ENCODE measurements around the gene SPTSSA. TPM values are rescaled to one million over a fixed set of nuclear protein-coding genes. Genes with fewer than 3 reads are reported as not detected.

Gene SPTSSA
- total RNA-seq, 2 experiments from 2014 or later: 1.4 to 1.6 TPM

DNA sequence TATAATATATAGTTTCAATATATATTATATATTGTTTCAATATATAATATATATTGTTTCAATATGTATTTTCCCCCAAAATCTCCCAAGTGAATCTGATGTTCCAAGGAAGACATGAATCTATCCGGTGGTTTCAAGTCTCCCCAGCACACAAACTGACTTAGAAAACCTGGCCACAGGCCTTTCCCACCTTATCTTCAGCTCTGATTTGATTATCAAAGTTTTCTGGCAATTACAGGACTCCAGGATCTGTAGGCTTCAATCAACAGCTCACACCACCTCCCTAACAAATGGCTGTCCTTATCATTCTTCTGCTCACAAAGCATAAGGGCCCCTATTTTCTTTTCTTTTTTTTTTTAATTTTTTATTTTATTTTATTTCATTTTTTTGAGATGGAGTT lies 22.7 kb upstream of the SPTSSA start:
- TF ChIP-seq CTCF (IDR thresholded peaks at IDR 0.05): no peak
- DNase-seq: no peak
- intact Hi-C loops (cut with DNase I, micrococcal nuclease): no loop called here
- H3K36me3 ChIP-seq (ENCODE audit: insufficient read depth, low read length): no peaks in the 10 kb centered on the region
- CTCF ChIA-PET: no interaction called here
- H3K4me3 ChIP-seq (ENCODE audit: low read length): no peak overlapping the region
- no peaks in the 10 kb centered on the region for H3K36me3 Mint-ChIP-seq (ENCODE audit: low read depth)
- H3K27me3 ChIP-seq (ENCODE audit: control insufficient read depth in 1 of 2, insufficient read depth in 2 of 2, low read length in 2 of 2): no peaks in the 10 kb centered on the region
- H3K27ac ChIP-seq (ENCODE audit: low read depth in 1 of 2, low read length in 2 of 2): no peak overlapping the region
- no peaks in the 10 kb centered on the region for H3K9me3 ChIP-seq (ENCODE audit: control insufficient read depth in 1 of 2, insufficient read depth in 1 of 2, low read length in 2 of 2)
- no peak for ATAC-seq (ENCODE audit: poor library complexity)
- H3K4me3 Mint-ChIP-seq: no peak overlapping the region
- H3K27me3 Mint-ChIP-seq: no peaks in the 10 kb centered on the region
- POLR2A ChIA-PET: interaction anchor here (0.6 kb wide), 1 partner anchor 10 kb away, joined by 3 read pairs; no protein-coding TSS in a partner anchor
- no peaks in the 10 kb centered on the region for H3K4me1 ChIP-seq (ENCODE audit: insufficient read depth, low read length)
- no peaks in the 10 kb centered on the region for H3K4me1 Mint-ChIP-seq (ENCODE audit: low read depth)
- H3K9me3 Mint-ChIP-seq: no peaks in the 10 kb centered on the region
- H3K27ac Mint-ChIP-seq: no peak overlapping the region

DNA sequence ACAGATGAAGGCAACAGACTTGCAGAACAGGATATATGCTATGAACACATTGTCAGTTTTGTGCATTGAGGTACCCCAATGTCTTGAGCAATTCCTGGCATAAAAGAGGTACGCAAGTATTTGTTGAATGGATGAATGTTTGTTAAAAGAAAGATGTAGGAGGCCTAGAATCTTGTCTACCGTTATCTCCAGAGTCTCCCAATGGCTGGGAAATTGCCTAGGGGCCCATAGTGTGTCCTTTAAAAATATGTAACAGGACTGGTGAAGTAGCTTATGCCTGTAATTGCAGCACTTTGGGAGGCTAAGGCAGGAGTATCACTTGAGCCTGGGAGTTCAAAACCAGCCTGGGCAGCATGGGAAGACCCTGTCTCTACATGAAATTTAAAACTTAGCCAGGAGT lies 20.4 kb upstream of the SPTSSA start:
- no peaks in the 10 kb centered on the region for H3K9me3 ChIP-seq (ENCODE audit: control insufficient read depth in 1 of 2, insufficient read depth in 1 of 2, low read length in 2 of 2)
- H3K27ac Mint-ChIP-seq: no peak overlapping the region
- CTCF ChIA-PET: no interaction called here
- no peaks in the 10 kb centered on the region for H3K4me1 Mint-ChIP-seq (ENCODE audit: low read depth)
- H3K27me3 ChIP-seq (ENCODE audit: control insufficient read depth in 1 of 2, insufficient read depth in 2 of 2, low read length in 2 of 2): no peaks in the 10 kb centered on the region
- H3K4me3 Mint-ChIP-seq: no peak overlapping the region
- no peaks in the 10 kb centered on the region for H3K36me3 Mint-ChIP-seq (ENCODE audit: low read depth)
- intact Hi-C loops (cut with DNase I, micrococcal nuclease): no loop called here
- no peak overlapping the region for H3K4me3 ChIP-seq (ENCODE audit: low read length)
- no peak for TF ChIP-seq CTCF (IDR thresholded peaks at IDR 0.05)
- H3K9me3 Mint-ChIP-seq: no peaks in the 10 kb centered on the region
- DNase-seq (no peak), ATAC-seq (ENCODE audit: poor library complexity) (no peak)
- H3K4me1 ChIP-seq (ENCODE audit: insufficient read depth, low read length): no peaks in the 10 kb centered on the region
- H3K27ac ChIP-seq (ENCODE audit: low read depth in 1 of 2, low read length in 2 of 2): no peak overlapping the region
- no peaks in the 10 kb centered on the region for H3K36me3 ChIP-seq (ENCODE audit: insufficient read depth, low read length)
- H3K27me3 Mint-ChIP-seq: no peaks in the 10 kb centered on the region
- POLR2A ChIA-PET: no interaction called here

GRCh38 chr14:34479694-34480093 lies 17.7 kb upstream of the SPTSSA start:
- Histone ChIP-seq H3K27me3 (ENCODE audit: control insufficient read depth in 1 of 2, insufficient read depth in 2 of 2, low read length in 2 of 2) (no peaks in the 10 kb centered on the region), H3K4me1 (ENCODE audit: insufficient read depth, low read length) (no peaks in the 10 kb centered on the region), H3K27ac (ENCODE audit: low read depth in 1 of 2, low read length in 2 of 2) (no peak overlapping the region), H3K9me3 (ENCODE audit: control insufficient read depth in 1 of 2, insufficient read depth in 1 of 2, low read length in 2 of 2) (no peaks in the 10 kb centered on the region), H3K36me3 (ENCODE audit: insufficient read depth, low read length) (no peaks in the 10 kb centered on the region), H3K4me3 (ENCODE audit: low read length) (no peak overlapping the region)
- no peak for DNase-seq
- no peak overlapping the region for H3K27ac Mint-ChIP-seq
- no peak for TF ChIP-seq CTCF (IDR thresholded peaks at IDR 0.05)
- H3K9me3 Mint-ChIP-seq: no peaks in the 10 kb centered on the region
- intact Hi-C loops (cut with DNase I, micrococcal nuclease): no loop called here
- no peaks in the 10 kb centered on the region for H3K36me3 Mint-ChIP-seq (ENCODE audit: low read depth)
- no peaks in the 10 kb centered on the region for H3K4me1 Mint-ChIP-seq (ENCODE audit: low read depth)
- H3K27me3 Mint-ChIP-seq: no peaks in the 10 kb centered on the region
- ChIA-PET POLR2A (no interaction called here), CTCF (no interaction called here)
- H3K4me3 Mint-ChIP-seq: no peak overlapping the region
- ATAC-seq (ENCODE audit: poor library complexity): no peak
